GM12865 (cell line): ENCODE results near the gene MBP.

ENCODE experiments used
- DNase-seq: peaks from one replicate; pipeline ENCODE4 v3.0.0; 2010; ENCODE audit warnings: low read depth
- H3K4me3 ChIP-seq: 2 replicates; pipeline ENCODE4 v1.5.1; 2011; ENCODE audit warnings: mild to moderate bottlenecking, low read depth, low read length, control low read depth
- TF ChIP-seq, protein P1 (sequence below): IDR thresholded peaks from 2 replicates; pipeline ENCODE4 v1.5.1; 2011; ENCODE audit warnings: low read length, control low read depth, low read depth, inconsistent platforms; ENCODE audit not compliant: insufficient read depth; ENCODE audit errors: missing control alignments

The MBP gene

DNA sequence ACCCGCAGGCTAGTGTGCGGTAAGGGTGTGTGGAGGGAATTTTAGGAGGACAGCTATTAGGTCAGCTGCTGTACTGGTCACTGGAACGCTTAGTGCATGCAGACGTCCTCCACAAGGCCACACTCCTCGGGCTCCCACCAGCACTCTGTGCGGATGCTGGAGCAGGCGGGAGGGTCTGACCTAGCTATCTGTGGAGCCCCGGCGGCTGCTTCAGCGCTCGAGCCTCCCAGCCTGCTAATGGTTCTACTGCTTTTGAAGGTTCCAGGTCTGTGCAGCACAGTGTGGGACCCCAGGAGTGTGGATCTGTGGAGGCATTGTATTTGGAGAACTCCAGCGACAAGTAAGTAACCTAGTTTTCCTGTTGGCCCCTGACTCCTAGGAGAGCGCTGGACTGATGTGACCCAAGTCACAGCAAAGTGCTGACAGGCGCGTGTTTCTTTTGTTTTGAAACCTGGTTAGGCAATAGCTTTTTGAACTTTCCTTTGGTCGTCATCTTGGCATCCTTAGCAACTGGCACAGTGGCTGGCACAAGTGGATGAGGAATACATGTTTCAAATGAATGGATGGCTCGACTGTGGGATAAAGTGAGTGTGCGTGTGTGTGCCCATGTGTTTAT lies 196.8 kb downstream of the MBP start:
- H3K4me3 ChIP-seq, result no peak overlapping the region
- TF ChIP-seq, protein P1, sequence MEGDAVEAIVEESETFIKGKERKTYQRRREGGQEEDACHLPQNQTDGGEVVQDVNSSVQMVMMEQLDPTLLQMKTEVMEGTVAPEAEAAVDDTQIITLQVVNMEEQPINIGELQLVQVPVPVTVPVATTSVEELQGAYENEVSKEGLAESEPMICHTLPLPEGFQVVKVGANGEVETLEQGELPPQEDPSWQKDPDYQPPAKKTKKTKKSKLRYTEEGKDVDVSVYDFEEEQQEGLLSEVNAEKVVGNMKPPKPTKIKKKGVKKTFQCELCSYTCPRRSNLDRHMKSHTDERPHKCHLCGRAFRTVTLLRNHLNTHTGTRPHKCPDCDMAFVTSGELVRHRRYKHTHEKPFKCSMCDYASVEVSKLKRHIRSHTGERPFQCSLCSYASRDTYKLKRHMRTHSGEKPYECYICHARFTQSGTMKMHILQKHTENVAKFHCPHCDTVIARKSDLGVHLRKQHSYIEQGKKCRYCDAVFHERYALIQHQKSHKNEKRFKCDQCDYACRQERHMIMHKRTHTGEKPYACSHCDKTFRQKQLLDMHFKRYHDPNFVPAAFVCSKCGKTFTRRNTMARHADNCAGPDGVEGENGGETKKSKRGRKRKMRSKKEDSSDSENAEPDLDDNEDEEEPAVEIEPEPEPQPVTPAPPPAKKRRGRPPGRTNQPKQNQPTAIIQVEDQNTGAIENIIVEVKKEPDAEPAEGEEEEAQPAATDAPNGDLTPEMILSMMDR, result no peak
- DNase-seq, result no peak

DNA sequence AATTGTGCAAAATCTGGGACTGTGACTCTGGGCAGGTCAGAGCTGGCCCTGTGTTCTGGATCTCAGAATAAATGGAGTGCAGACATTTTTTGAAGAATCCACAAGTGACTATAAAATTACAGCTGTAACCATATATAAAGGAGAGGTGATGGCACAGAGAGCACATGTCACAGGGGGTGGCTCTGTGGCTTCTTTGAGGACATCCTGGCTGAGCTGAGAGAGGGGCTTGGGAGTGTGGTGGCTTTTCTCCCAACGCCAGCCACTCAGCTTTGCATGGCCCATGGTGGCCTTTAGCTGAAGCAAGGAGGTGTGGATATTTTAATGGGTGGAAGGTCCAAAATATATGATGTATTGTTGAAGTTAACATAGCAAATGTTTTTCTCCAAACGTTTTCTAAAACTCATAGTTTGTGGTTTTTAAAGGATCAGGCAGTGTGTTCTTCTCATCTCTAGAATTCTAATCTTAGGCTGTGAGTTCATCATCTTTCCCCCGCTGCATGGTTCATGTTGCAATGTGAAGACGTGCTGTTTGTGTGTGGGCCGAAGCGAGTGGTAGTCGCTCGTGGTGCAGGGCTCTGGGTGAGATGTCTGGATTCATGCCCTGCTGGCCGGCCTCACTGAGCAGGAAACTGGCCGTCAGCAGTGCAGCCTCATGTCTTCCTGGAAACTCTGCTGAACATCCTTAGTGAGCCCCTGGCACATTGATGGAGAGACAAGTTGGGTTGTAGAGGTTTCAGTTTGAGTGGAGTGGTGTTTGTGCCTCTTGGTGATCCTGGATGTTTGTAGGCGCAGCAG lies 200.4 kb downstream of the MBP start:
- H3K4me3 ChIP-seq, result no peak overlapping the region
- peak; percentile 14 for DNase-seq
- TF ChIP-seq, protein P1, result no peak

GRCh38 chr18:76931171-76931570 lies 201.4 kb downstream of the MBP start:
- TF ChIP-seq, protein P1, result no peak
- no peak for DNase-seq
- no peak overlapping the region for H3K4me3 ChIP-seq
